ENCODE results near the gene GLOD5.

Gene GLOD5

DNA sequence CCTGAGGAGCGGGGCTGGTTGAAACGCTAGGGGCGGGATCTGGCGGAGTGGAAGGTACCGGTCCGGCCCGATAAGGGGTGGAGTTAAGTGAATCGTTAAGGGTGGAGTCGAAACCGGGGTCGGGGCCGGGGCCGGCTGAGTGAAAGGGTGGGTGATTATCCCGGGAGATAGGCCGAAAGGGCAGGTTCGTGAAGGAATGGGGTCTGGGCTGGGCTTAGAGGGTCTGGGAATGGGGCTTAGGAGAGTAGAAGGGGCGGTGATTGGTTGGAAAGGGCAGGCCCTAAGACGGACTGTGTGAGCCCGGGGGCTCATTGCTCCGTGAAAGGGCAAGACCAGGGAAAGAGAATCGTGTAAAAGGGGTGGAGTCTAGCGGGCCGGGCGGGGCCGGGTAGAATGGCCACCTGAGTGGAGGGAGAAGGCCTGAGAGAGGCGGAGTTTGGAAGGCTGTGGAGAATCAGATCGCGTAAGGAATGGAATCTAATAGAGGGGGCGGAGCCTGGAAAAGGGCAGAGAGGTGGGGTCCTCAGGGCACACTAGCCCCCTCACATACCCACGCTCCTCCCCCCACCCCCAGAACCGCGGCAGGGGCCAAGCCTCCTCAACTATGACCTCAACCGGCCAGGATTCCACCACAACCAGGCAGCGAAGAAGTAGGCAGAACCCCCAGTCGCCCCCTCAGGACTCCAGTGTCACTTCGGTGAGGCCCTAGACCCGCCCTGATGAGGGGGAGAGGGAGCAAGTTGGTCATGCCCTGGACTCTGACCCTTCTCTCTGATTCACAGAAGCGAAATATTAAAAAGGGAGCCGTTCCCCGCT is 40.8 kb downstream of the GLOD5 start:
- H3K27ac ChIP-seq = peak overlapping the region; percentile 88
- TF ChIP-seq, protein P1, sequence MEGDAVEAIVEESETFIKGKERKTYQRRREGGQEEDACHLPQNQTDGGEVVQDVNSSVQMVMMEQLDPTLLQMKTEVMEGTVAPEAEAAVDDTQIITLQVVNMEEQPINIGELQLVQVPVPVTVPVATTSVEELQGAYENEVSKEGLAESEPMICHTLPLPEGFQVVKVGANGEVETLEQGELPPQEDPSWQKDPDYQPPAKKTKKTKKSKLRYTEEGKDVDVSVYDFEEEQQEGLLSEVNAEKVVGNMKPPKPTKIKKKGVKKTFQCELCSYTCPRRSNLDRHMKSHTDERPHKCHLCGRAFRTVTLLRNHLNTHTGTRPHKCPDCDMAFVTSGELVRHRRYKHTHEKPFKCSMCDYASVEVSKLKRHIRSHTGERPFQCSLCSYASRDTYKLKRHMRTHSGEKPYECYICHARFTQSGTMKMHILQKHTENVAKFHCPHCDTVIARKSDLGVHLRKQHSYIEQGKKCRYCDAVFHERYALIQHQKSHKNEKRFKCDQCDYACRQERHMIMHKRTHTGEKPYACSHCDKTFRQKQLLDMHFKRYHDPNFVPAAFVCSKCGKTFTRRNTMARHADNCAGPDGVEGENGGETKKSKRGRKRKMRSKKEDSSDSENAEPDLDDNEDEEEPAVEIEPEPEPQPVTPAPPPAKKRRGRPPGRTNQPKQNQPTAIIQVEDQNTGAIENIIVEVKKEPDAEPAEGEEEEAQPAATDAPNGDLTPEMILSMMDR (conservative IDR thresholded peaks at IDR 0.05) = no peak
- TF ChIP-seq ZFX (IDR thresholded peaks at IDR 0.05) = no peak

DNA sequence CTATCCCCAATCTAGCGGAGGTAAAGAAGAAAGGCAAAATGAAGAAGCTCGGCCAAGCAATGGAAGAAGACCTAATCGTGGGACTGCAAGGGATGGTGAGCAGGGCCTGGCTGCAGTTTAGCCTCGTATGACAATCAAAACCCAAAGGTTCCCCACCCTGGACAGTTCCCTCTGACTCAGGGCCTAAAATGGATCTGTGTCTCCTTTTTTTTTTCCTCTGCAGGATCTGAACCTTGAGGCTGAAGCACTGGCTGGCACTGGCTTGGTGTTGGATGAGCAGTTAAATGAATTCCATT is 41.3 kb downstream of the GLOD5 start:
- no peak for TF ChIP-seq ZFX (IDR thresholded peaks at IDR 0.05)
- TF ChIP-seq, protein P1 (conservative IDR thresholded peaks at IDR 0.05) = no peak
- H3K27ac ChIP-seq = peak overlapping the region; percentile 88

DNA sequence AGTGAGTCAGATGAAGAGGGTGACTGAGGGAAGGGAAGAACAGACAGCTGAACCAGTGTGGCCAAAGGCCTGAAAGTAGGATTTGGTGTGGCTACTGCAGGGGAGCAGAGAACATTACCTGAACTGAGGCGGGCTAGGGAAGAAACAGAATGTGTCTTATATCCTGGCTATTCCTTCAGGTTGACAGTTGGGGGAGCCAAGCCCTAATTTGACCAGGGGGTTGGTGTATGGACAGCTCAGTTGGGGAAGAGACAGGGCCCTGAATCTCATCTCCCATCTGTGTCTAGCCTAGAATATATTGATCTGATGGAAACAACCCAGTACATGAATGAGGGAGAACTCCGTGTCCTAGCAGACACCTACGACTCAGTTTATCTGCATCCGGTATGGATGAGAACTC is 44.5 kb downstream of the GLOD5 start:
- no peak for TF ChIP-seq ZFX (IDR thresholded peaks at IDR 0.05)
- TF ChIP-seq, protein P1 (conservative IDR thresholded peaks at IDR 0.05) = no peak
- no peak overlapping the region for H3K27ac ChIP-seq

DNA sequence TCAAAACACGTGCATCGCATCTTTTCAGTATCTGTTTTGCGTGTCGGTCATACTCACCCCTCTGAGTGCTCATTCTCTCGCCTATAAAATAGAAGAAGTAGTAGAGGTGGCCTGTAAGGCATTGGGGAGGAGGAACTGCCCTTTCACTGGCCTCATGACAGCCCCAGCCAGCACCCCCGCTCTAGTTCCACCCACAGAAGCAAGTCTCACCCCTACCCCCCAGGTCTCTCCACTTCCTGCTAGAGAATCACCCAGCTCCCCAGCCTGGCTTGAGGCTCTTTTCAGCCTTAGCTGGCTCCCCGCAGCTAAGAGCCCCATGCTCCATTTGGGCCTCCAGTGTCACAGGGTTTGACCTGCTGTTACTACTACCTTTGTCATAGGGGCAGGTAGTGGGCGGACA is 52.1 kb downstream of the GLOD5 start:
- no peak for TF ChIP-seq ZFX (IDR thresholded peaks at IDR 0.05)
- TF ChIP-seq, protein P1 (conservative IDR thresholded peaks at IDR 0.05) = no peak
- H3K27ac ChIP-seq = no peak overlapping the region

DNA sequence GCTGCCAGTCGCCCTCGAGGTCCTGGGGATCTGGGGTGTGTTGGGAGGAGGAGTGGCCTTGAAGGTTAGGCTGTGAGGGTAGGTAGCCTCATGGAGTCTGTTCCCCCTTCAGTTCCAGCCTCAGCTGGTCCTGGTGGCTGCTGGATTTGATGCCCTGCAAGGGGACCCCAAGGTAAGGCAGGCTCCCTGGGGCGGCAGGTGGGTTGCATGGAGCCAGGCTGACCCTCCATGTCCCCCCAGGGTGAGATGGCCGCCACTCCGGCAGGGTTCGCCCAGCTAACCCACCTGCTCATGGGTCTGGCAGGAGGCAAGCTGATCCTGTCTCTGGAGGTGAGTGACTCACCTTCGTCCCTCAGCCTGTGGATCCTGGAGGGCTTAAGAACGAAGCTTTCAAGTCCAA is 53.2 kb downstream of the GLOD5 start:
- H3K27ac ChIP-seq = no peak overlapping the region
- no peak for TF ChIP-seq ZFX (IDR thresholded peaks at IDR 0.05)
- TF ChIP-seq, protein P1 (conservative IDR thresholded peaks at IDR 0.05) = no peak

DNA sequence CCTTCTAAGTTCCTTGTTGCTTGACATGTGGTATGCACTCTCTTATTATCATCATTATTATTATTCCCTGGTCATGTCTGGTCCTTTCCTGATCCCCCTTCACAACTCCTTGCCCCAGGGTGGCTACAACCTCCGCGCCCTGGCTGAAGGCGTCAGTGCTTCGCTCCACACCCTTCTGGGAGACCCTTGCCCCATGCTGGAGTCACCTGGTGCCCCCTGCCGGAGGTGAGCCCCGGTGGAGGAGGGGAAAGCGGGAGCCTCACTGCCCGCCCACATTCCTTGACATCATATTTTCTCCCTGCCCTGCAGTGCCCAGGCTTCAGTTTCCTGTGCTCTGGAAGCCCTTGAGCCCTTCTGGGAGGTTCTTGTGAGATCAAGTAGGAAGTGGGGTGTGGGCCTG is 53.7 kb downstream of the GLOD5 start:
- no peak overlapping the region for H3K27ac ChIP-seq
- TF ChIP-seq, protein P1 (conservative IDR thresholded peaks at IDR 0.05) = no peak
- no peak for TF ChIP-seq ZFX (IDR thresholded peaks at IDR 0.05)

DNA sequence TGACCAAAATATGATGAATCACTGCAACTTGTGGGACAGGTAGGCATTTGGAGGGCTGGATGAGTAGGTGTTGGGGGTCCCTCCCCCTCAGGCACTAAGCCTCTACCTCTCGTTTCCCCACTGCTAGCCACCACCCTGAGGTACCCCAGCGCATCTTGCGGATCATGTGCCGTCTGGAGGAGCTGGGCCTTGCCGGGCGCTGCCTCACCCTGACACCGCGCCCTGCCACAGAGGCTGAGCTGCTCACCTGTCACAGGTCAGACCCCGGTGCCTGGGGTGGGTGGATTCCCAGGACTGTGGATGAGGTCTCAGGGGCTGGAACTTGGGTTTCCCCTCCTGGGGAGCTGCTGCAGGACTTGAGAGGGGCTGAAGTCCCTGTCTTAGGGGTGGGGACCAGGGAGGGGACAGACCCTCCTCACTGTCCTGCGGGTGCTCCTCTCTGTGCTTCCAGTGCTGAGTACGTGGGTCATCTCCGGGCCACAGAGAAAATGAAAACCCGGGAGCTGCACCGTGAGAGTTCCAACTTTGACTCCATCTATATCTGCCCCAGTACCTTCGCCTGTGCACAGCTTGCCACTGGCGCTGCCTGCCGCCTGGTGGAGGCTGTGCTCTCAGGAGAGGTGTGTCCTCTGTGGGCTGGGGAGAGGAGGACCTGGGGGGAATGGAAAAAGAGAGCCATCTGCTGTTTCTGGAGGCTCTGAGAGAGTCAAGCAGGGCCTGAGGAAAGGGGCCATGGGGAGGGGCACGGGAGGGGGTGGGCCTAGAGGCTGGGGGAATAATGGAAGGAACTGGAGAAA is 54.7 kb downstream of the GLOD5 start:
- TF ChIP-seq, protein P1 (conservative IDR thresholded peaks at IDR 0.05) = no peak
- no peak for TF ChIP-seq ZFX (IDR thresholded peaks at IDR 0.05)
- H3K27ac ChIP-seq = no peak overlapping the region

Data from C4-2B (cell line).